Measurements from ENCODE around the gene TRAPPC10. TPM values are rescaled to one million over a fixed set of nuclear protein-coding genes. Genes with fewer than 3 reads are reported as not detected.

TRAPPC10 gene
- total RNA-seq, 2 donors from 2014 or later, result 45.9 to 47.9 TPM

DNA sequence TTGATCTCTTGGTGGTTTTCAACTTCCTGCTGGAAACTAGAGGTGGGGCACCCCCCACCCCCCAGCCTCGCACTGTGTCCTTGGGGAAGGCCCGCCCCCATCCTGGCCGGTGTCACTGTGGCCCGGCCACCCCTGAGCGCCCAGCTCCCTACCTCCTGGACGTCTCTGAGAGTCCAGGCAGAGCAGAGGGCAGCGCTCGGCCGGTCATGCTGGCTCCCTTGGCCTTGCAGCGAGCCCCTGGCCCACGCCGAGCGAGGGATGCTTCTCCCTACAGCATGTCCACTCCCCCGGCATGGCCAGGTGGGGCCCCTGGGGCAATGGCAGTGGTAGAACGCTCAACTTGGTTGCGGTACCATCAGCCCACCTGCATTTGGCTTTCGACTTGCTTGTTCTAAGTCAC lies 28.7 kb upstream of the TRAPPC10 start:
- H3K36me3 ChIP-seq, result peaks cover 34% of the 10 kb centered on the region
- H3K4me3 ChIP-seq, result no peak overlapping the region
- H3K27ac ChIP-seq, result no peak overlapping the region
- DNase-seq (ENCODE audit: low spot score) (no peak), ATAC-seq (ENCODE audit: insufficient number of reproducible peaks, low FRiP score, low read depth) (no peak)
- TF ChIP-seq, protein P1, sequence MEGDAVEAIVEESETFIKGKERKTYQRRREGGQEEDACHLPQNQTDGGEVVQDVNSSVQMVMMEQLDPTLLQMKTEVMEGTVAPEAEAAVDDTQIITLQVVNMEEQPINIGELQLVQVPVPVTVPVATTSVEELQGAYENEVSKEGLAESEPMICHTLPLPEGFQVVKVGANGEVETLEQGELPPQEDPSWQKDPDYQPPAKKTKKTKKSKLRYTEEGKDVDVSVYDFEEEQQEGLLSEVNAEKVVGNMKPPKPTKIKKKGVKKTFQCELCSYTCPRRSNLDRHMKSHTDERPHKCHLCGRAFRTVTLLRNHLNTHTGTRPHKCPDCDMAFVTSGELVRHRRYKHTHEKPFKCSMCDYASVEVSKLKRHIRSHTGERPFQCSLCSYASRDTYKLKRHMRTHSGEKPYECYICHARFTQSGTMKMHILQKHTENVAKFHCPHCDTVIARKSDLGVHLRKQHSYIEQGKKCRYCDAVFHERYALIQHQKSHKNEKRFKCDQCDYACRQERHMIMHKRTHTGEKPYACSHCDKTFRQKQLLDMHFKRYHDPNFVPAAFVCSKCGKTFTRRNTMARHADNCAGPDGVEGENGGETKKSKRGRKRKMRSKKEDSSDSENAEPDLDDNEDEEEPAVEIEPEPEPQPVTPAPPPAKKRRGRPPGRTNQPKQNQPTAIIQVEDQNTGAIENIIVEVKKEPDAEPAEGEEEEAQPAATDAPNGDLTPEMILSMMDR (IDR thresholded peaks at IDR 0.05), result no peak
- H3K27me3 ChIP-seq (replicated peaks; ENCODE audit: insufficient read depth), result no peaks in the 10 kb centered on the region
- H3K4me1 ChIP-seq (ENCODE audit: control insufficient read depth in 1 of 2, low read depth in 2 of 2), result no peaks in the 10 kb centered on the region
- H3K9me3 ChIP-seq, result no peaks in the 10 kb centered on the region

DNA sequence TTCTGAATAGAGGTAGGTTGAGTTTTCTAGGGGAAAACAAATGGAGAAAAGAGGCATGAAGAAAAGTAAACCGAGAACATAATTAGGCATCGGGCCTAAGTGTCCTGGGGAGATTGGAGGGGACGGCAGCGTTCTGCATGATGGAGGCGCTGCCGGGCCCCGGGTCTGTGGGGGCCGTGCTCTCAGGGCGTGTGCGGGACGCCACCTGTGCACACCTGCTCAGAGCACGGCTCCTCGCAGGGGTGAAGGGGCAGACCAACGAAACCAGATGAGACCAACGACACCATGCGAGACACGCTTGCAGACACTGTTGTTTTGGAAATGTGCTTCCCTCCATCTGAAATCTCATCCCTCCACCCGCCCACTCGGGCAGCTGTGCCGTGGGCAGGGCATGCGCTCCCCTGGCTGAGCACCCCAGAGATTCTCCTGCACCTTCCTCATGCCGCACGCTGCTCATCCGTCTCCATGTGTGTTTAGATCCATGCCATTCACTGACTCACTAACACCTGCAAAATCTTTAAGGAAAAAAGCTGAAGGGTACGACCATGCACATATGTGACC lies 28.2 kb upstream of the TRAPPC10 start:
- ATAC-seq (ENCODE audit: insufficient number of reproducible peaks, low FRiP score, low read depth), result no peak
- DNase-seq (ENCODE audit: low spot score), result no peak
- H3K27me3 ChIP-seq (replicated peaks; ENCODE audit: insufficient read depth), result no peaks in the 10 kb centered on the region
- H3K9me3 ChIP-seq, result no peaks in the 10 kb centered on the region
- no peak overlapping the region for H3K4me3 ChIP-seq
- H3K36me3 ChIP-seq, result peaks cover 34% of the 10 kb centered on the region
- no peak overlapping the region for H3K27ac ChIP-seq
- H3K4me1 ChIP-seq (ENCODE audit: control insufficient read depth in 1 of 2, low read depth in 2 of 2), result no peaks in the 10 kb centered on the region
- TF ChIP-seq, protein P1 (IDR thresholded peaks at IDR 0.05), result no peak

DNA sequence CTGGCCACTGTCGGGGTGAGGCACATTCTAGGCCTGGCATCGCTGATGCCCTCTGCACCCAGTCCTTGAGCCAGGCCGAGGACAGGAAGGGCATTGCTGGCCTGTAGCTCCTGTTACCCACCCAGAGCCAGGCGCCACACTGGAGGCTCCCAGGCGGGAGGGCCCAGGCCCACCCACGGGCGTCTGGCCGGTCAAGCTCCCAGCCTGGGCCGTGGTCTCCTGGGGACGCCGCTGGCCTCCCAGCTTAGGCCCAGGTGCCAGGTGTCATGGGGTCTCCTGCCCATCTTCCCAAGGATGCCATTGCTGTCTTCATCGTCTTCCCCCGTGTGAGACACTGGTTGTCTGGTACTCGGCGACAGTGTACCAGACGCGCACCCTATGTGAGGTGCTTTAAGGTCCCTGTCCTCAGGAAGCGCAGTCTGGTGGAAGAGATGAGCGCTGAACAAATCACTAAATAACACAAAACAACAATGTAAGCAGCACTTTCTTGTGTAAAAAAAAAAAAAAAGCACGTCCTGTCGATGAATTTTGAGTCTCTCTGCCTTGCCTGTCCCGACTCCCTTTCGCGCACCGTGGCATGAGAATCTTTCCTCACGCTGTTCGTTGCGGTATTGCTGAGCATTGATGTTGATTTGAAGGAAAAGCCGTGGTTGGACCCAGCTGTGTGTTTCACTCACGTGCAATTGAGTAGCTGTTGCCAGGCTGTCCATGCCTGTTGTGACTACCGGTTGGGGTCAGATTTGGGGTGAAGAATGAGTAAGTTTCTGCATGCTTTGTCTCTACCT lies 27.0 kb upstream of the TRAPPC10 start:
- no peak overlapping the region for H3K4me3 ChIP-seq
- TF ChIP-seq, protein P1 (IDR thresholded peaks at IDR 0.05), result no peak
- H3K27me3 ChIP-seq (replicated peaks; ENCODE audit: insufficient read depth), result no peaks in the 10 kb centered on the region
- ATAC-seq (ENCODE audit: insufficient number of reproducible peaks, low FRiP score, low read depth), result no peak
- H3K4me1 ChIP-seq (ENCODE audit: control insufficient read depth in 1 of 2, low read depth in 2 of 2), result no peaks in the 10 kb centered on the region
- no peaks in the 10 kb centered on the region for H3K9me3 ChIP-seq
- H3K36me3 ChIP-seq, result peaks cover 29% of the 10 kb centered on the region
- DNase-seq (ENCODE audit: low spot score), result no peak
- H3K27ac ChIP-seq, result no peak overlapping the region

DNA sequence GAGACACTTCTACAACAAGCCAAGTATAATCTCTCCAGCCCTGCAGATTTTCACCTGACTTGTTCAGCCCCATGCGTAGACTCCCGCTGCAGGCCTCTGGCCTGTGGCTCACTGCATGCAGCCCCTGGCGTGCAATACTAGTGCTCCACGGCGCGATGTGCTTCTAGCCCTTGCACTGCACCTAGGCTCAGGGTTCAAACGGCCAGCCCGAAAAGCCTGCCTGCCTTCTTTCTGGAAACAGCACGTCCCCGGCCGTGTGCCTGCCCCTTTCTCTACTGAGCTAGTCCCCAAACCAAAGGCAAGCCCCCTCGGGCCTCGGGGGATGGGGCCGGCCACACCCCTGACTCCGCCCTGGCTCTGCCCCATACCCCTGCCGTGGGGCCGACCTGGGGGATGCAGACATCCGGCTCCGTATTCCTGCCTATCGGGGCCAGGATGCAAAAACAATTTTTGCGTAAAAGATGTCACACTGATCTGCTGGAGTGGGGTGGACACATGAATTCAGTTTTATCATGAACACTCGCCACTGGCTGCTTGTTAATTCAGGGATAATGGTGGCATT lies 26.3 kb upstream of the TRAPPC10 start:
- Histone ChIP-seq H3K27ac (no peak overlapping the region), H3K36me3 (peaks cover 28% of the 10 kb centered on the region), H3K4me1 (ENCODE audit: control insufficient read depth in 1 of 2, low read depth in 2 of 2) (no peaks in the 10 kb centered on the region), H3K4me3 (no peak overlapping the region), H3K27me3 (replicated peaks; ENCODE audit: insufficient read depth) (no peaks in the 10 kb centered on the region), H3K9me3 (no peaks in the 10 kb centered on the region)
- TF ChIP-seq, protein P1 (IDR thresholded peaks at IDR 0.05), result no peak
- DNase-seq (ENCODE audit: low spot score), result no peak
- no peak for ATAC-seq (ENCODE audit: insufficient number of reproducible peaks, low FRiP score, low read depth)
